ENCODE measurements around the gene ZFPM1.

ZFPM1 gene

DNA sequence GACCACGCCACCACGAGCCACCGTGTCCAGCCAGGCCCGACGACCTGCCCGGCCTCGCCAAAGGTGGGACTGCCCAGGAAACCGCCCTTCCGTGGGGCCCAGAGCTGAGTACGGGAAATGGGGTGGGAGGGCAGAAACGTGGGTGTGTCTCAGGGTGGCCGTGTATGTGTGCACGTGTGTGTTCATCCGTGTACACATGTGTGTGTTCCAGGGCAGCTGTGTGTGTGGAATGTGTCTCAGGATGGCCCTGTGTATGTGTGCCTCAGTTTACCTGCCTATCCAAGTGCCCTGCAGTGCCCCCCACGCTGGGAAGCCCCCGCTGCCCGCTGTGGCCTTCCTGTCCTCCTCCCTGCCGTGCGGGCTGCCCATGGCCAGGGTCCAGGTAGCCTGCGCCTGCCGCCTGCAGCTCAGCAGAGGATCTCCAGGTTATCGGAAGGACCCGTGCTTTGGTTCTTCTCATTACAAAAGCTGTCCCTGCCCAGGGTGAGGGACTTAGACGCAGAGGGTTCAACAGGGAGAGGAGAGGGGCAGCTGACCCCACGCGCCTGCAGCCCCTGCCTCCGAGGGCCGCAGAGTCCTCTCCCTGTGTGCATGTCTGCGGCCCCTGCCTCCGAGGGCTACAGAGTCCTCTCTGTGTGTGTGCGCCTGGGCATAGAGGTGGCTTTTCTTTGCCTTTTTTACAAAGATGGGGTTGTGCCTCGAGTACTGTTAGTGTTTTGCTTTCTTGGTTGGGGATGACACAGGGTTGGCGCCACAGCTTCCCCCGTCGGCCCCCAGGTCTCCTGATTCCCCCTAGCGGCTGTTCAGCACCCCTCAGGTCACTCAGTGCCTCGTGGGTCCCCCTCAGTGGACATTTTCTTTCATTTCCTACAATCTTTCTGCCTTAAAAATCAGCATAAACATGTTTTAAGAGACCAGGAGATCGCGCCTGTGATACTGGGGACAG lies 46.7 kb upstream of the ZFPM1 start:
- TF ChIP-seq RAD21 (IDR thresholded peaks at IDR 0.05; ENCODE audit: low read depth) (peak; percentile 33; the same call in 1 of the 2 replicates), EGR1 (IDR thresholded peaks at IDR 0.05) (no peak)

DNA sequence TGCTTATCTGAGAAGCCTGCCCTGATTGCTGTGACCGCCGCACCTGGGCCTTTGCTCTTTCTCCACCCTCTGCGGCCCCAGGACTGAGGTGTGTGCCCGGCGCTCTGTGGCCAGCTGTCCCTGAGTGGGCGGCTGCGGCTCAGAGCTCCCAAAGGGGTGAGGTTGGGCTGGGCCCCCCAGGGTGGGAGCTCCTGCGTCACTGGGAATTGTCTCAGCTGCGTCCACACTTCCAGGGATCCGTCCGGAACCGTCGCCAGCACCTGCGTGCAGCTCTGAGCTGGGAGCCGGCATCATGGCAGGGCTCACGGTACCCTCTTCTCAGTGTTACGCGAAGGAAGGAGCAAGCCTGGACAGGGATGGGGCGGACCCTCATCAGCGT lies 46.0 kb upstream of the ZFPM1 start:
- TF ChIP-seq, protein P1, sequence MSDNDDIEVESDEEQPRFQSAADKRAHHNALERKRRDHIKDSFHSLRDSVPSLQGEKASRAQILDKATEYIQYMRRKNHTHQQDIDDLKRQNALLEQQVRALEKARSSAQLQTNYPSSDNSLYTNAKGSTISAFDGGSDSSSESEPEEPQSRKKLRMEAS (IDR thresholded peaks at IDR 0.05) = no peak
- TF ChIP-seq, protein P2, sequence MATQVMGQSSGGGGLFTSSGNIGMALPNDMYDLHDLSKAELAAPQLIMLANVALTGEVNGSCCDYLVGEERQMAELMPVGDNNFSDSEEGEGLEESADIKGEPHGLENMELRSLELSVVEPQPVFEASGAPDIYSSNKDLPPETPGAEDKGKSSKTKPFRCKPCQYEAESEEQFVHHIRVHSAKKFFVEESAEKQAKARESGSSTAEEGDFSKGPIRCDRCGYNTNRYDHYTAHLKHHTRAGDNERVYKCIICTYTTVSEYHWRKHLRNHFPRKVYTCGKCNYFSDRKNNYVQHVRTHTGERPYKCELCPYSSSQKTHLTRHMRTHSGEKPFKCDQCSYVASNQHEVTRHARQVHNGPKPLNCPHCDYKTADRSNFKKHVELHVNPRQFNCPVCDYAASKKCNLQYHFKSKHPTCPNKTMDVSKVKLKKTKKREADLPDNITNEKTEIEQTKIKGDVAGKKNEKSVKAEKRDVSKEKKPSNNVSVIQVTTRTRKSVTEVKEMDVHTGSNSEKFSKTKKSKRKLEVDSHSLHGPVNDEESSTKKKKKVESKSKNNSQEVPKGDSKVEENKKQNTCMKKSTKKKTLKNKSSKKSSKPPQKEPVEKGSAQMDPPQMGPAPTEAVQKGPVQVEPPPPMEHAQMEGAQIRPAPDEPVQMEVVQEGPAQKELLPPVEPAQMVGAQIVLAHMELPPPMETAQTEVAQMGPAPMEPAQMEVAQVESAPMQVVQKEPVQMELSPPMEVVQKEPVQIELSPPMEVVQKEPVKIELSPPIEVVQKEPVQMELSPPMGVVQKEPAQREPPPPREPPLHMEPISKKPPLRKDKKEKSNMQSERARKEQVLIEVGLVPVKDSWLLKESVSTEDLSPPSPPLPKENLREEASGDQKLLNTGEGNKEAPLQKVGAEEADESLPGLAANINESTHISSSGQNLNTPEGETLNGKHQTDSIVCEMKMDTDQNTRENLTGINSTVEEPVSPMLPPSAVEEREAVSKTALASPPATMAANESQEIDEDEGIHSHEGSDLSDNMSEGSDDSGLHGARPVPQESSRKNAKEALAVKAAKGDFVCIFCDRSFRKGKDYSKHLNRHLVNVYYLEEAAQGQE (IDR thresholded peaks at IDR 0.05; ENCODE audit: low read depth) = no peak
- TF ChIP-seq NFIC (IDR thresholded peaks at IDR 0.05) = no peak
- no peak for TF ChIP-seq RAD21 (IDR thresholded peaks at IDR 0.05; ENCODE audit: low read depth)
- TF ChIP-seq TEAD4 (IDR thresholded peaks at IDR 0.05) = no peak
- no peak for TF ChIP-seq YY1 (IDR thresholded peaks at IDR 0.05; ENCODE audit: low read depth)
- TF ChIP-seq FOXM1 (IDR thresholded peaks at IDR 0.05; ENCODE audit: borderline replicate concordance, low read depth) = no peak
- TF ChIP-seq CREB1 (IDR thresholded peaks at IDR 0.05; ENCODE audit: low read depth) = no peak
- TF ChIP-seq TCF12 (IDR thresholded peaks at IDR 0.05; ENCODE audit: low read depth) = no peak
- TF ChIP-seq CEBPB (IDR thresholded peaks at IDR 0.05) = no peak
- no peak for TF ChIP-seq TAF1 (IDR thresholded peaks at IDR 0.05; ENCODE audit: low read depth)
- TF ChIP-seq ZBTB7A (IDR thresholded peaks at IDR 0.05; ENCODE audit: low read depth) = no peak

DNA sequence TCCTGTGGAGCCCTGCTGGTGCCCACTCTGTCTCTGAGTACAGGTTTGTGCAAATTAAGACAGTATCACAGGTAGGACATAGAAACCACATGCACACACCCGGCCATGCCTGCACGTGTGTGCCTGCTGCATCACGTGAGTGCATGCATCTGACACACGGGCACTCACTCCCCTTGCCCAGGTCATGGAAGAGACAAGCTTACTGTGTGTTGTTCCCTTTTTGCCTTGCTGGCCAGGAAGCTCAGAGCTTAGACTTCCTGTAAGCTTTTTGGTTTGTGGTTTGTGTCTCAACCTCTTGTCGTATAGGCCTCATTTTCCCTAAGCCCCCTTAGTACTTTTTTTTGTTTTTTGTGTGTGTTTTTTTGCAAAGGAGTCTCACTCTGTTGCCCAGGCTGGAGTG lies 45.3 kb upstream of the ZFPM1 start:
- TF ChIP-seq YY1 (IDR thresholded peaks at IDR 0.05; ENCODE audit: low read depth) = no peak
- no peak for TF ChIP-seq FOXM1 (IDR thresholded peaks at IDR 0.05; ENCODE audit: borderline replicate concordance, low read depth)
- no peak for TF ChIP-seq EP300 (IDR thresholded peaks at IDR 0.05; ENCODE audit: borderline replicate concordance)
- no peak for TF ChIP-seq EGR1 (IDR thresholded peaks at IDR 0.05)
- TF ChIP-seq TCF12 (IDR thresholded peaks at IDR 0.05; ENCODE audit: low read depth) = no peak
- TF ChIP-seq TAF1 (IDR thresholded peaks at IDR 0.05; ENCODE audit: low read depth) = no peak
- TF ChIP-seq, protein P3, sequence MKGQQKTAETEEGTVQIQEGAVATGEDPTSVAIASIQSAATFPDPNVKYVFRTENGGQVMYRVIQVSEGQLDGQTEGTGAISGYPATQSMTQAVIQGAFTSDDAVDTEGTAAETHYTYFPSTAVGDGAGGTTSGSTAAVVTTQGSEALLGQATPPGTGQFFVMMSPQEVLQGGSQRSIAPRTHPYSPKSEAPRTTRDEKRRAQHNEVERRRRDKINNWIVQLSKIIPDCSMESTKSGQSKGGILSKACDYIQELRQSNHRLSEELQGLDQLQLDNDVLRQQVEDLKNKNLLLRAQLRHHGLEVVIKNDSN (IDR thresholded peaks at IDR 0.05) = no peak

DNA sequence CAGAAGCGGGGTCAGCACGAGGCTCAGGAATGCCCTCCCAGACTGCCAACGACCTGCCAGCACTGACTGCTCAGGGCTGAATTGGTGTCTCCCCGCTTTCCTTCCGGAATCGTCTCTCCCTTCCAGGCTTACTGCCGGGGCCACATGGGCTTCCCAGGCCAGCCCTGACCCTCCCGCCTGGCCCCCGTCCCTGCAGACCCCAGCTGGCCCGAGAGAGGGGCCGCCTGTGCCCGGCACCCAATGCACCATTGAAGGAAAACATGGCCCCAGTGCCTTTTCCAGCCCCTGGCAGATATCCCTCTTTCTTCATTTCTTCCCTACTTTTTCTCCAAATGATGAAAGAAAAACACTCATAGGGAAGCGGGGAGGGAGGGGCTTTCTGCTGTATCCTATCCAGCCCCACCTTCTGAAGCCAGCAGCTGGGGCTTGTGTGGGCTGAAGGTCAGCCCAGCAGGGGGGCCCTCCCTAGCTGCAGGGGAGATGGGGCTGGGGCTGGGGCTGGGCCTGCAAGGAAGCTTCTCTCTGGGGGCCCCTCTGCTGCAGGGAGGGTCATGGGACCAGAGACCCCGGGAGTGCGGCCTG lies 44.4 kb upstream of the ZFPM1 start:
- TF ChIP-seq, protein P3 (IDR thresholded peaks at IDR 0.05) = no peak
- TF ChIP-seq YY1 (IDR thresholded peaks at IDR 0.05; ENCODE audit: low read depth) = no peak
- TF ChIP-seq TCF12 (IDR thresholded peaks at IDR 0.05; ENCODE audit: low read depth) = no peak
- TF ChIP-seq, protein P2 (IDR thresholded peaks at IDR 0.05; ENCODE audit: low read depth) = no peak
- no peak for TF ChIP-seq TAF1 (IDR thresholded peaks at IDR 0.05; ENCODE audit: low read depth)
- TF ChIP-seq ZBTB7A (IDR thresholded peaks at IDR 0.05; ENCODE audit: low read depth) = no peak
- TF ChIP-seq TEAD4 (IDR thresholded peaks at IDR 0.05) = no peak
- TF ChIP-seq, protein P1 (IDR thresholded peaks at IDR 0.05) = no peak
- no peak for TF ChIP-seq CEBPB (IDR thresholded peaks at IDR 0.05)
- no peak for TF ChIP-seq RAD21 (IDR thresholded peaks at IDR 0.05; ENCODE audit: low read depth)
- TF ChIP-seq EGR1 (IDR thresholded peaks at IDR 0.05) = no peak

DNA sequence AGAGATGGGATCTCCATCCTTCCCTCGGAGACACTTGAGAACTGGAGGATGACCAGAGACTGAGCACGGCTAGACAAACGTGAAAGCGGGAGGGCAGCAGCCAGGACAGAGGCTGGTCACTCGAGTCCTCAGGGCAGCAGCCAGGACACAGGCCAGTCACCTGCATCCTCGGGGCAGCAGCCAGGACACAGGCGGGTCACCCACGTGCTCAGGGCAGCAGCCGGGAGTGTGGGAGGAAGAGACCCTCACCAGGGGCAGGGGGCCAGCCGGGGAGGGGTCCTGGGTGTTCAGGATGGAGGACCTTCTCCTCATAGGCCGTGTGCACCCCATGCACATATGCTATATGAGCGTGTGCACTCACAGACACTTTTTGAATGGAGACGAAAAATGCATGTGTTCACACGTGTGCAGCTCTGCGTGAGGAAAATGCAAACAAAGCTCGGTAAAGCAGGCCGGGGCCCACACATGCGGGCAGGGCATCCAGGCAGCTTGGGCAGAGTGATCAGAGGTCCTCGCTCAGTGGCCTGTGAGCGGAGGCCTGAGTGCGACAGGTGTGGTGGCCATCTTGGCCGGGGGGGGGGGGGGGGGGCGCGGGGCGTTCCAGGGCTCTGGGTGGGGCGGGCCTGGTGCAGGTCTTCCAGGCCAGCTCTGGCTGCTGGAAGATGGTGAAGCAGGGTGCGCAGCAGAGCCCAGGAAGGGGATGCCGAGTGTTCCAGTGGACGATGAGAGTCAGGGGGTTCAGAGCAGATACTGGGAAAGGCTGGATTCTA lies 43.6 kb upstream of the ZFPM1 start:
- TF ChIP-seq TCF12 (IDR thresholded peaks at IDR 0.05; ENCODE audit: low read depth) (no peak), FOXM1 (IDR thresholded peaks at IDR 0.05; ENCODE audit: borderline replicate concordance, low read depth) (no peak), TAF1 (IDR thresholded peaks at IDR 0.05; ENCODE audit: low read depth) (no peak), NFIC (IDR thresholded peaks at IDR 0.05) (no peak), YY1 (IDR thresholded peaks at IDR 0.05; ENCODE audit: low read depth) (no peak), CEBPB (IDR thresholded peaks at IDR 0.05) (no peak), CREB1 (IDR thresholded peaks at IDR 0.05; ENCODE audit: low read depth) (no peak), RAD21 (IDR thresholded peaks at IDR 0.05; ENCODE audit: low read depth) (no peak), EGR1 (IDR thresholded peaks at IDR 0.05) (no peak), ZBTB7A (IDR thresholded peaks at IDR 0.05; ENCODE audit: low read depth) (no peak), TEAD4 (IDR thresholded peaks at IDR 0.05) (no peak), EP300 (IDR thresholded peaks at IDR 0.05; ENCODE audit: borderline replicate concordance) (no peak)
- TF ChIP-seq, protein P3 (IDR thresholded peaks at IDR 0.05) = no peak
- TF ChIP-seq, protein P2 (IDR thresholded peaks at IDR 0.05; ENCODE audit: low read depth) = no peak
- TF ChIP-seq, protein P1 (IDR thresholded peaks at IDR 0.05) = no peak
